Liver (tissue), 3 donors: ENCODE data around the gene FKBP14.

Experiments used
- ATF3 ChIP-seq: IDR thresholded peaks from 2 replicates; pipeline ENCODE4 v1.6.1; 2016; ENCODE audit warnings: antibody characterized with exemption
- EGR1 ChIP-seq, 2 donors: IDR thresholded peaks; 2 replicates each; pipeline ENCODE4 v1.6.1; 2016 to 2018; ENCODE audit warnings: antibody characterized with exemption in 2 of 2, low read depth in 2 of 2
- FOXA1 ChIP-seq: IDR thresholded peaks from 2 replicates; pipeline ENCODE4 v1.6.1; 2016; ENCODE audit warnings: antibody characterized with exemption
- HNF4A ChIP-seq, 2 donors: conservative IDR thresholded peaks; 2 replicates each; pipeline ENCODE4 v1.6.1; 2016; ENCODE audit warnings: antibody characterized with exemption in 2 of 2, mild to moderate bottlenecking in 2 of 2
- HNF4G ChIP-seq: IDR thresholded peaks from 2 replicates; pipeline ENCODE4 v1.6.1; 2016; ENCODE audit warnings: antibody characterized with exemption
- MAX ChIP-seq: IDR thresholded peaks from 2 replicates; pipeline ENCODE4 v1.6.1; 2016; ENCODE audit warnings: antibody characterized with exemption
- RAD21 ChIP-seq, 2 donors: IDR thresholded peaks; 2 replicates each; pipeline ENCODE4 v1.6.1; 2016; ENCODE audit warnings: antibody characterized with exemption in 2 of 2, mild to moderate bottlenecking in 2 of 2
- REST ChIP-seq: IDR thresholded peaks from 2 replicates; pipeline ENCODE4 v1.6.1; 2016; ENCODE audit warnings: antibody characterized with exemption, mild to moderate bottlenecking
- SP1 ChIP-seq: IDR thresholded peaks from 2 replicates; pipeline ENCODE4 v1.6.1; 2018; ENCODE audit warnings: antibody characterized with exemption, mild to moderate bottlenecking
- YY1 ChIP-seq: IDR thresholded peaks from 2 replicates; pipeline ENCODE4 v1.6.1; 2016; ENCODE audit warnings: antibody characterized with exemption, mild to moderate bottlenecking
- TF ChIP-seq, protein P1 (sequence below): fragments of 150-350 bp; IDR thresholded peaks from 2 replicates; pipeline ENCODE4 v1.5.1; 2017; ENCODE audit warnings: improper control_type of control experiment, low read depth, low read length; ENCODE audit not compliant: missing input control
- TF ChIP-seq, protein P2 (sequence below): IDR thresholded peaks from 2 replicates; pipeline ENCODE4 v1.6.1; 2016; ENCODE audit warnings: antibody characterized with exemption
- donor health status: healthy.
- donor health status: healthy.

GRCh38 chr7:29972315-29972669, 54.2 kb downstream of the FKBP14 start:
- TF ChIP-seq FOXA1 (no peak), HNF4G (no peak), REST (no peak), ATF3 (no peak), YY1 (no peak), RAD21 (IDR thresholded peaks at IDR 0.05) (no peak), MAX (no peak), SP1 (no peak), HNF4A (conservative IDR thresholded peaks at IDR 0.05) (no peak), EGR1 (IDR thresholded peaks at IDR 0.05; ENCODE audit: low read depth in 2 of 2) (no peak)
- TF ChIP-seq, protein P1, sequence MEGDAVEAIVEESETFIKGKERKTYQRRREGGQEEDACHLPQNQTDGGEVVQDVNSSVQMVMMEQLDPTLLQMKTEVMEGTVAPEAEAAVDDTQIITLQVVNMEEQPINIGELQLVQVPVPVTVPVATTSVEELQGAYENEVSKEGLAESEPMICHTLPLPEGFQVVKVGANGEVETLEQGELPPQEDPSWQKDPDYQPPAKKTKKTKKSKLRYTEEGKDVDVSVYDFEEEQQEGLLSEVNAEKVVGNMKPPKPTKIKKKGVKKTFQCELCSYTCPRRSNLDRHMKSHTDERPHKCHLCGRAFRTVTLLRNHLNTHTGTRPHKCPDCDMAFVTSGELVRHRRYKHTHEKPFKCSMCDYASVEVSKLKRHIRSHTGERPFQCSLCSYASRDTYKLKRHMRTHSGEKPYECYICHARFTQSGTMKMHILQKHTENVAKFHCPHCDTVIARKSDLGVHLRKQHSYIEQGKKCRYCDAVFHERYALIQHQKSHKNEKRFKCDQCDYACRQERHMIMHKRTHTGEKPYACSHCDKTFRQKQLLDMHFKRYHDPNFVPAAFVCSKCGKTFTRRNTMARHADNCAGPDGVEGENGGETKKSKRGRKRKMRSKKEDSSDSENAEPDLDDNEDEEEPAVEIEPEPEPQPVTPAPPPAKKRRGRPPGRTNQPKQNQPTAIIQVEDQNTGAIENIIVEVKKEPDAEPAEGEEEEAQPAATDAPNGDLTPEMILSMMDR = no peak
- TF ChIP-seq, protein P2, sequence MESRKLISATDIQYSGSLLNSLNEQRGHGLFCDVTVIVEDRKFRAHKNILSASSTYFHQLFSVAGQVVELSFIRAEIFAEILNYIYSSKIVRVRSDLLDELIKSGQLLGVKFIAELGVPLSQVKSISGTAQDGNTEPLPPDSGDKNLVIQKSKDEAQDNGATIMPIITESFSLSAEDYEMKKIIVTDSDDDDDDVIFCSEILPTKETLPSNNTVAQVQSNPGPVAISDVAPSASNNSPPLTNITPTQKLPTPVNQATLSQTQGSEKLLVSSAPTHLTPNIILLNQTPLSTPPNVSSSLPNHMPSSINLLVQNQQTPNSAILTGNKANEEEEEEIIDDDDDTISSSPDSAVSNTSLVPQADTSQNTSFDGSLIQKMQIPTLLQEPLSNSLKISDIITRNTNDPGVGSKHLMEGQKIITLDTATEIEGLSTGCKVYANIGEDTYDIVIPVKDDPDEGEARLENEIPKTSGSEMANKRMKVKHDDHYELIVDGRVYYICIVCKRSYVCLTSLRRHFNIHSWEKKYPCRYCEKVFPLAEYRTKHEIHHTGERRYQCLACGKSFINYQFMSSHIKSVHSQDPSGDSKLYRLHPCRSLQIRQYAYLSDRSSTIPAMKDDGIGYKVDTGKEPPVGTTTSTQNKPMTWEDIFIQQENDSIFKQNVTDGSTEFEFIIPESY = no peak
